Left ventricle myocardium inferior (tissue), 1 donor: Measurements from ENCODE around the gene USP20. TPM values are rescaled to one million over a fixed set of nuclear protein-coding genes. Genes with fewer than 3 reads are reported as not detected.
A peak's percentile ranks its signal among the peaks of the same experiment; 100 is the strongest.

Experiments
- DNase-seq: peaks from one replicate; pipeline ENCODE4 v3.0.0-alpha.2; 2020
- H3K27ac ChIP-seq: fragments of 200-600 bp; replicated peaks from 2 replicates; pipeline ENCODE4 v1.8.0; 2021
- H3K27me3 ChIP-seq: fragments of 200-600 bp; 2 replicates; pipeline ENCODE4 v1.8.0; 2021; ENCODE audit warnings: low read depth
- H3K36me3 ChIP-seq: fragments of 200-600 bp; 2 replicates; pipeline ENCODE4 v1.8.0; 2021
- H3K4me1 ChIP-seq: fragments of 200-600 bp; 2 replicates; pipeline ENCODE4 v1.8.0; 2021
- H3K4me3 ChIP-seq: fragments of 200-600 bp; 2 replicates; pipeline ENCODE4 v1.8.0; 2021; ENCODE audit warnings: mild to moderate bottlenecking, moderate library complexity
- H3K9me3 ChIP-seq: fragments of 200-600 bp; replicated peaks from 2 replicates; pipeline ENCODE4 v1.8.0; 2021
- intact Hi-C: fragments of 100-400 bp; cut with micrococcal nuclease; formaldehyde crosslinking; loops from one replicate; pipeline ENCODE4 v1.11.0; 2022
- total RNA-seq: library from RNA; stranded (reverse); fragmentation: NEBNext Ultra II Directional; extraction: Animal tissue kit (Norgen Biotek cat#: 25700); gene quantifications from one replicate; pipeline ENCODE4 v1.2.1, GENCODE V29; 2021
- TF ChIP-seq, protein P1 (sequence below): fragments of 200-600 bp; IDR thresholded peaks from 2 replicates; pipeline ENCODE4 v1.8.0; 2021; ENCODE audit warnings: antibody characterized with exemption, mild to moderate bottlenecking, borderline replicate concordance
- donor health status: DM: no; HTN: yes; CAD: no; lungs with severe emphysema.

Gene USP20
- total RNA-seq, 1 donor from 2014 or later, result 13.2 TPM

GRCh38 chr9:129801504-129801903 is 33.8 kb upstream of the USP20 start:
- H3K4me1 ChIP-seq, result peaks cover 18% of the 10 kb centered on the region
- no peaks in the 10 kb centered on the region for H3K36me3 ChIP-seq
- no peak overlapping the region for H3K27ac ChIP-seq
- intact Hi-C loops, result no loop called here
- H3K9me3 ChIP-seq, result no peaks in the 10 kb centered on the region
- TF ChIP-seq, protein P1, sequence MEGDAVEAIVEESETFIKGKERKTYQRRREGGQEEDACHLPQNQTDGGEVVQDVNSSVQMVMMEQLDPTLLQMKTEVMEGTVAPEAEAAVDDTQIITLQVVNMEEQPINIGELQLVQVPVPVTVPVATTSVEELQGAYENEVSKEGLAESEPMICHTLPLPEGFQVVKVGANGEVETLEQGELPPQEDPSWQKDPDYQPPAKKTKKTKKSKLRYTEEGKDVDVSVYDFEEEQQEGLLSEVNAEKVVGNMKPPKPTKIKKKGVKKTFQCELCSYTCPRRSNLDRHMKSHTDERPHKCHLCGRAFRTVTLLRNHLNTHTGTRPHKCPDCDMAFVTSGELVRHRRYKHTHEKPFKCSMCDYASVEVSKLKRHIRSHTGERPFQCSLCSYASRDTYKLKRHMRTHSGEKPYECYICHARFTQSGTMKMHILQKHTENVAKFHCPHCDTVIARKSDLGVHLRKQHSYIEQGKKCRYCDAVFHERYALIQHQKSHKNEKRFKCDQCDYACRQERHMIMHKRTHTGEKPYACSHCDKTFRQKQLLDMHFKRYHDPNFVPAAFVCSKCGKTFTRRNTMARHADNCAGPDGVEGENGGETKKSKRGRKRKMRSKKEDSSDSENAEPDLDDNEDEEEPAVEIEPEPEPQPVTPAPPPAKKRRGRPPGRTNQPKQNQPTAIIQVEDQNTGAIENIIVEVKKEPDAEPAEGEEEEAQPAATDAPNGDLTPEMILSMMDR, result no peak
- H3K27me3 ChIP-seq, result peaks cover 1% of the 10 kb centered on the region
- no peak overlapping the region for H3K4me3 ChIP-seq
- no peak for DNase-seq

DNA sequence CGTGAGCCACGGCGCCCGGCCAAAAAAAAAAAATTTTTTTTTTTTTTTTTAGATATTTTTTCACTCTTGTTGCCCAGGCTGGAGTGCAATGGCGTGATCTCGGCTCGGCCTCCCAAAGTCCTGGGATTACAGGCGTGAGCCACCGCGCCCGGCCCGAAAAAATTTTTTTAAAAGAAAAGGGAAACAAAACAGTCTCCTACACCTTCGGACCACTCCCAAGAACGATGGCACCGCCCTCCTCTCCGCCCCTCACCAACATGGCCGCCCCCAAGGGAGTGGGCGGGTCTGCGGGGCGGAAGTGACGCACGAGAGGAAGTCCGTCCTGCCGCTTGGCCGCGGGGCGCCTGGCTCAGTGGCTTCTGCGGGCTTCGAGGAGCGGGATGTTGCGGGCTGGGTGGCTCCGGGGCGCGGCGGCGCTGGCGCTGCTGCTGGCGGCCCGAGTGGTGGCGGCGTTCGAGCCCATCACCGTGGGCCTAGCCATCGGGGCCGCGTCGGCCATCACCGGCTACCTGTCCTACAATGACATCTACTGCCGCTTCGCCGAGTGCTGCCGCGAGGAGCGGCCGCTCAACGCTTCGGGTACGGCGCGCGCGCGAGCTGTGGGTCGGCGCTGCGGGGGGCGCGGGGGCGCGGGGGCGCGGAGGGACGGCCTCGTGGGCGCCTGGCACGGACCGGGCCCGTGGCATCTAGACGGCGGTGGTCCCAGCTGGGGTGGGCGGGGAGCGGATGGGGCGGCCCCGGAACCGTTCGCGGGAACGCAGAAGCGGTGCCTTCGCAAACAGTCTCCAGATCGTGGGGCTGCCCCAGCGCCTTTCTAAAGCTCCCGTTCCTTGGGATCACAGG is 32.2 kb upstream of the USP20 start, which contains the start of gene TOR1B:
TSS of gene TOR1B (plus strand) at position 352 of the 843 bp plus-strand sequence. CDS start at position 381, 29 bp downstream.
- Histone ChIP-seq H3K9me3 (no peaks in the 10 kb centered on the region), H3K27ac (peak within 1 kb of the TSS; percentile 89), H3K4me3 (peak within 1 kb of the TSS; percentile 83), H3K4me1 (peaks cover 18% of the 10 kb centered on the region), H3K27me3 (no peaks in the 10 kb centered on the region), H3K36me3 (peaks cover 10% of the 10 kb centered on the region)
- DNase-seq, result peak; percentile 95
- TF ChIP-seq, protein P1, result no peak
- intact Hi-C loops, result no loop called here

DNA sequence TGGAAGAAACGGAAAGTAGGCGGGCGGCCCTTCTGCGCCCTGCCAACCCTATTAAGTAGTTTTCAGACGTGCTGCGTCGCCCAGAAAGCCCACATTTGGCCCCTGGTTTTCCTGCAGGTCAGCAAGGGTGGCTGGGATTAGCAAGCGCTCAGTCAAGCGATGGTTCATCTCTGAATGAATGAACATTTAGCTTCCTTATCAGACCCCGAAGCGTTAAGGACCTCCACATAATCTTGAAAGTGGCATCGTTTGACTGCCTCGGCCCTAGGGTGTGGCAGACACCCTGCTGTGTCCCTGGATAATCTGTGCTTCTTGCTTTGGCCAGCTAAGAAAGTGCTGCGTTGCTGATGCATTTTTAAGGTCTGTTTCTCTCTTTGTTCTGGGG is 31.6 kb upstream of the USP20 start:
- H3K27me3 ChIP-seq, result no peaks in the 10 kb centered on the region
- H3K27ac ChIP-seq, result peak overlapping the region; percentile 89

DNA sequence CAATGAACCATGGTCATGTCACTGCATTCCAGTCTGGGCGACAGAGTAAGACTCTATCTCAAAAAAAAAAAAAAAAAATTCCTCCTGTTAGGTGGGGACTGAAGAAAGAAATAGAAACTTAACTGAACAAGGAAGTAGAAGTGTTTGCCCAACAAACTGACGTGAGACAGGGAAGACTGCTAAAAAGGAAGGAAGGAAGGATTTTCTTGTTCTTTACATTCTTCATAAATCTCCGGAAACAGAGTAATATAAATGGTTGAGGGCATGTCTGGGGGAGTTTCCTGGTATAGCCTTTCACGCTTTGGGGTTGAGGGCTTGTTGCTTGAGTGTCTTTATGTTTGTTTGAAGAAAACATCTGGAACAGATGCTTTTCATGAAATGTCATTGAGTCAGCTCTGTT is 29.2 kb upstream of the USP20 start:
- Histone ChIP-seq H3K9me3 (no peaks in the 10 kb centered on the region), H3K4me1 (peaks cover 18% of the 10 kb centered on the region), H3K27ac (no peak overlapping the region), H3K36me3 (peaks cover 33% of the 10 kb centered on the region), H3K27me3 (no peaks in the 10 kb centered on the region), H3K4me3 (no peak overlapping the region)
- TF ChIP-seq, protein P1, result no peak
- DNase-seq, result no peak
- intact Hi-C loops, result no loop called here

More for the DNA sequence above, 31.6 kb upstream of the USP20 start:
- H3K4me1 ChIP-seq, result peaks cover 18% of the 10 kb centered on the region
- intact Hi-C loops, result no loop called here
- H3K36me3 ChIP-seq, result peaks cover 10% of the 10 kb centered on the region
- H3K4me3 ChIP-seq, result peak overlapping the region; percentile 83
- TF ChIP-seq, protein P1, result no peak
- H3K9me3 ChIP-seq, result no peaks in the 10 kb centered on the region
- no peak for DNase-seq

- TF ChIP-seq, protein P1, result no peak
- Histone ChIP-seq H3K4me1 (peaks cover 1% of the 10 kb centered on the region), H3K27me3 (no peaks in the 10 kb centered on the region), H3K27ac (no peak overlapping the region), H3K36me3 (peaks cover 57% of the 10 kb centered on the region), H3K9me3 (no peaks in the 10 kb centered on the region), H3K4me3 (no peak overlapping the region)
- DNase-seq, result no peak
- intact Hi-C loops, result no loop called here
Measured at GRCh38 chr9:129809346-129809745, 25.9 kb upstream of the USP20 start.
